ENCODE results near the gene HERC4. TPM values are rescaled to one million over a fixed set of nuclear protein-coding genes. Genes with fewer than 3 reads are reported as not detected.
"Not testable (repeated sequence)": the region's sequence is repeated elsewhere in the genome, so short reads cannot be mapped to it uniquely, and the experiment has no call there.

The HERC4 gene
- total RNA-seq, 2 donors from 2014 or later = 51.0 to 63.9 TPM

DNA sequence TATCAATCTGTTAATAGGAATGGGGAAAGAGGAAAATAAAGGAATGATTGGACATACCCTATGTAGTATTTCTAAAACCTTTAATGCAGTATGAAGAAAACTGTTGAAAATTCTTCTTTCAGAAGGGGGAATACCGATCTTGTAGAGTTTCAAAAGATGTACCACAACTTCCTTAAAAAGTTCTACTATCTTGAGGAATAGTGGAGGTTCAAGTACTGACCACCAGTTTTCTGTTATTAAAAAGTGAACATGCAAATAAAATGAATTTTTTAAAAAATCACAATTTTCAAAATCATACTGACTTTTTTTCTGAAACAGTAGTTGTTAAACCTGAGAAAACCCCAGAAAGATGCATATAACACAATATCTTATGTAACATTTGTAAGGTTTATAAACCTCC lies 86.5 kb downstream of the HERC4 start:
- DNase-seq (no peak), ATAC-seq (no peak)
- intact Hi-C loops (cut with DNase I, micrococcal nuclease) = no loop called here

GRCh38 chr10:67982603-67983002 lies 92.5 kb downstream of the HERC4 start:
- DNase-seq; ATAC-seq; intact Hi-C loops (cut with DNase I, micrococcal nuclease): not testable (repeated sequence)

DNA sequence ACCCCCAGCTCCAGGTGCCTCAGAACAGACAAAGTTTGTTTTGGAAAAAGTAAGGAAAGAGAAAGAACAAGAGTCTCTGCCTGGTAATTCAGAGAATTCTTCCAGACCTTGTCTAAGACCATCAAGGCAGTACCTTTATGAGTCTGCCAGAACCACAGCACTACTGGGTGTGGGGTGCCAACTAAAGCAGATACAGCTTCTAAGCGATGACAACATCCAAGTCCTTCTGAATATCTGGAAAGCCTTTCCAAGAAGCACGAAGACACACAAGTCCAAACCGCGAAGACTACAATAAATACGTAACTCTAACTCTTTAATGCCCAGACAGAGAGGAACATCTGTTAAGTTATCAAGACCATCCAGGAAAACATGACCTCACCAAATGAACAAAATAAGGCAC lies 96.3 kb downstream of the HERC4 start:
- no peak for DNase-seq
- intact Hi-C loops (cut with DNase I, micrococcal nuclease) = no loop called here
- no peak for ATAC-seq

- no peak for ATAC-seq
- no peak for DNase-seq
- intact Hi-C loops (cut with DNase I, micrococcal nuclease) = no loop called here
These were observed 97.8 kb downstream of the HERC4 start for GRCh38 chr10:67977251-67977650.

DNA sequence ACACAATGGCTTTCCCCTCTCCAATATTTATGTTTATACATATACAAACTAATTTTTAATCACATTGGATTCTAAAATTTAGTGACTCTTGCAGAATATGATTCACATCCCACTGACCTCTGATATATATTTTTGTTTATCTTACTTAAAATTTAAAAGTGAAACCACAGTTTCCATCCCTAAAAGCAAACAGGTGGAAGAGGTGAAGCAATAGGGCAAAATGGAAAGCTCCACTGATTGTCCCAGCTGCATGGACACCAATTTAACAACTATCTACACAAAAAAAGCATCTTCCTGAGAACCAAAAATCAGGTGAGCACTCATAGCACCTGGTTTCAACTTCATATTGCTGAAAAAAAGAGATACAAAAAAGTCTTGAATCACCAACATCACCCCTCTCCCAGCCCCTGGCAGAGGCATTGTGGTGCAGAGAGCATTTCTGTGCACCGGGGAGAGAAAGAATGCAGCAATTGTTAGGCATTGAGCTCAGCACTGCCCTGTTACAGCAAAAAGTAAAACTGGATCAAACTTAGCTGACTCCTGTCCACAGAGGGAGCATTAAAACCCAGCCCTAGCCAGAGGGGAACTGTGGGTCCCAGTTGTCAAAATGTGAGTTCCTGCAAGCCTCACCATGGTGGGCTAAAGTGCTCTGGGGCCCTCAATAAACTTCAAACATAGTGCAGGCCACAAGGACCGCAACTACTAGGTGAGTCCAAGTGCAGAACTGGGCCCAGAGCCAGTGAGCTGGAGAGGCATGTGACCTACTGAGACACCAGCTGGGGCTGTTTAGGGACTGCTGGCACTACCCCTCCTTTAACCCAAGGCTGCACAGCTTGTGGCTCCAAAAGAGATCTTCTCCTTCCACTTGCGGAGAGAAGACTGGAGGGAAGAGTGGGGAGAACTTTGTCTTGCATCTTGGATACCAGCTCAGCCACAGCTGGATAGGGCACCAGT lies 98.5 kb downstream of the HERC4 start:
- peak; percentile 26 for ATAC-seq
- intact Hi-C loops (cut with DNase I, micrococcal nuclease) = no loop called here

GRCh38 chr10:67975871-67976270 lies 99.2 kb downstream of the HERC4 start:
- intact Hi-C loops (cut with DNase I, micrococcal nuclease) = no loop called here
- ATAC-seq (no peak), DNase-seq (no peak)

More for the DNA sequence above, 98.5 kb downstream of the HERC4 start:
- DNase-seq = no peak

- DNase-seq = no peak
- no peak for ATAC-seq
- intact Hi-C loops (cut with DNase I, micrococcal nuclease) = no loop called here
These were observed 103.8 kb downstream of the HERC4 start for GRCh38 chr10:67971311-67971710.

GRCh38 chr10:67969875-67970274 lies 105.2 kb downstream of the HERC4 start:
- DNase-seq = no peak
- no peak for ATAC-seq
- intact Hi-C loops (cut with DNase I, micrococcal nuclease) = no loop called here

DNA sequence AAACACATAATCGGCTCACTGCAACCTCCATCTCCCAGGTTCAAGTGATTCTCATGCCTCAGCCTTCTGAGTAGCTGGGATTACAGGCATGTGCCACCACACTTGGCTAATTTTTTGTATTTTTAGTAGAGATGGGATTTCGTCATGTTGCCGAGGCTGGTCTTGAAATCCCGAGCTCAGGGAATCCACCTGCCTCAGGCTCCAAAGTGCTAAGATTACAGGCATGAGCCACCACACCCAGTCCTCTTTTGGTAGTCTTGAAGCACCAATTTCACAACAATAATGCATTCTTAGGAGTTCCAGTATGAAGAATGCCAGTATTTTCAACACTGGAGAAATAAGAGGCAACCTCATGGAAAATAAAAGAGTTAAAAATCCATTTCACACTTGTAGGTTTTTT lies 109.0 kb downstream of the HERC4 start:
- intact Hi-C loops (cut with DNase I, micrococcal nuclease); ATAC-seq; DNase-seq: not testable (repeated sequence)

DNA sequence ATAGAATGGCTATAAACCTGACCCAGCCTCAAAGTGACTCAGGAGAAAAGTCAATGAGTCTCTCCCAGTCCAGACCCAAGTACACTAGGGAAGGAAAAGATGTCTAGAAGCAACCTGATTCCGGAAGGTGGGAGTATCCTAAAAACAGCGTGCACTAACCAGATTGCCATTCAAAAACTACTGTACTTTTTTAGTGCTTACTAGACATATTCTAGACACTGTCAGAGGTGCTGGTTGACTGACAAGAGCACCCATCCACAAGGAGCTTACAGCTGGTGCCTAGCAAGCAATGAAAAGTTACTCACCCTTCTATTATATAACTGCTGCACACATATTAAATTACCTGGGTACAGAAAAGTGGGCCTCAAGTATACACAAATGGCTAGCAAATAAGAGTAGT lies 109.6 kb downstream of the HERC4 start:
- intact Hi-C loops (cut with DNase I, micrococcal nuclease) = no loop called here
- no peak for DNase-seq

DNA sequence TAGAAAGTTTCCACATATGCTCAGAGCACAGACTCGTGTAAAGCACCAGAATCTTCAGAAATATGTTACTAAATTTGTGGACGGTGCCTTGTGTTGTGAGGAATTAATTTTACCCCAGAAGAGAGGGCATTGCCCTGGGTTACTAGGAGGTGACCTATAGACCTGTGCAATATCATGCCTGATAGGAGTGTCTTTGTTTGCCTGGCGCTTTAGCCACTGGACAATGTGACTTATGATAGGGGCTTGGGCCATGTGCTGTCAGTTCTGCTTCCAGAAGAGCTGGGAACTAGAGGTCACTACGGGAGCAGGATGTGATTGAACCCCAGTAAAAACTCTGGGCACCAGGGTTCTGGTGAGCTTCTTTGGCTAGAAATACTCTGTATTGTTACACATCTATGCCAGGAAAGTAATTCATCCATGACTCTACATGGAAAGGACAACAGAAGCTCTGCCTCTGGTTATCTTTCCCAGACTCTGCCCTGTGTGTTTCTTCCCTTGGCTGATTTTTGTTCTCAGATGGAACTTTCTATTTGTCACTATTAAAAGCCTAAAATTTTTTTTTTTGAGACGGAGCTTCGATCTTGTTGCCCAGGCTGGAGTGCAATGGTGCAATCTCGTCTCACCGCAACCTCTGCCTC lies 115.1 kb downstream of the HERC4 start:
- peak; percentile 24 for ATAC-seq
- no peak for DNase-seq
- intact Hi-C loops (cut with DNase I, micrococcal nuclease) = no loop called here

More for the DNA sequence above, 109.6 kb downstream of the HERC4 start:
- no peak for ATAC-seq

GRCh38 chr10:67955614-67956013 lies 119.5 kb downstream of the HERC4 start:
- intact Hi-C loops (cut with DNase I, micrococcal nuclease) = no loop called here
- DNase-seq = no peak
- ATAC-seq = no peak

DNA sequence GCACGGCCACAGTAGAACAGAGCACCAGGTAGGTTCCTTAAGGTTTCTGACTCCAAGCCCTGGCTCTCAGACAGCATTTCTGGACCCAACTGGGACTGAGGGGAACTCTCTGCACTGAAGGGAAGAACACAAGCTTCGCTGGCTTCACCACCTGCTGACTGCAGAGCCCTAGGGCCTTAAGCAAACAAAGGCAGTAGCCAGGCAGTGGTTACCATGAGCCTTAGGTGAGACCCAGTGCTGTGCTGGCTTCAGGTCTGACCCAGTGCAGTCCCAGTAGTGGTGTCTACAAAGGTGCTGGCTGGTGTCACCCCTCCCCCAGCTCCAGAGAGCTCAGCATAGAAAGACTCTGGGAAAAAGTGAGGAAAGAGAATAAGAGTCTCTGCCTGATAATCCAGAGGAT lies 131.2 kb downstream of the HERC4 start:
- intact Hi-C loops (cut with DNase I, micrococcal nuclease) = no loop called here
- DNase-seq (no peak), ATAC-seq (no peak)

- no peak for DNase-seq
- intact Hi-C loops (cut with DNase I, micrococcal nuclease) = no loop called here
- no peak for ATAC-seq
These were observed 138.7 kb downstream of the HERC4 start for GRCh38 chr10:67936416-67936815.

DNA sequence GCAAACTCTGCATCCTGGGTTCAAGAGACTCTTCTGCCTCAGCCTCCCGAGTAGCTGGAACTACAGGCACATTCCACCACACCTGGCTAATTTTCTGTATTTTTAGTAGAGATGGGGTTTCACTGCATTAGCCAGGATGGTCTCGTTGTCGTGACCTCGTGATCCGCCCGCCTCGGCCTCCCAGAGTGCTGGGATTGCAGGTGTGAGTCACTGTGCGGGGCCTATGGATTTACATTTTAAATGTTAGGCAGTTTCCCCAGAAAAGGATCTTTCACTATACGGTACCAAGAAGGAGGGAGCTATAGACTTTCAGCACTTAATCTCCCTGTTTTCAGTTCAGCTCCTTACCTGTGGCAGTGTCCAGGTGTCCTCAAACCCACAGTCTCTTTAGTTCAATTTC lies 139.9 kb downstream of the HERC4 start:
- ATAC-seq = no peak

GRCh38 chr10:67934336-67934735 lies 140.7 kb downstream of the HERC4 start:
- ATAC-seq (no peak), DNase-seq (no peak)
- intact Hi-C loops (cut with DNase I, micrococcal nuclease) = no loop called here

More for the DNA sequence above, 139.9 kb downstream of the HERC4 start:
- intact Hi-C loops (cut with DNase I, micrococcal nuclease) = no loop called here
- DNase-seq = no peak

GRCh38 chr10:67933199-67933598 lies 141.9 kb downstream of the HERC4 start:
- no peak for DNase-seq
- intact Hi-C loops (cut with DNase I, micrococcal nuclease) = no loop called here
- ATAC-seq = no peak

DNA sequence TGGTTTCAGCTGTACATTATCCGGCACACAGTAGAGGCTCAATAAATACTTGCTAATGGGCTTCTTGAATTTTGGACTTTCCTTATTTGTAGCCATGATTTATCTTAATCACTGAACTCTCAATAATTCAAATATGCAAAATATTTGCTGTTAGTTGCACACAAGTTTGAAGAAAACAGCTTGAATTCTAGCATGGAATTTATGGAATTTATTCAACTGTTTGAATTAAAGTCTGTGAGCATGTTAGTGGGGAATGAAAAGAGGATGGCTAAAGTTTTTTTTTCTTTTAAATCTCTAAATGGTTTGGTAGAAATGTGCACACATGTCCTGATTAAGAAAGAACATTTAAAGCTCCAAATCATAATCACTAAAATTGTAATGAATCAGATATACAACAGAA lies 148.1 kb downstream of the HERC4 start:
- intact Hi-C loops (cut with DNase I, micrococcal nuclease) = no loop called here
- ATAC-seq (no peak), DNase-seq (no peak)

DNA sequence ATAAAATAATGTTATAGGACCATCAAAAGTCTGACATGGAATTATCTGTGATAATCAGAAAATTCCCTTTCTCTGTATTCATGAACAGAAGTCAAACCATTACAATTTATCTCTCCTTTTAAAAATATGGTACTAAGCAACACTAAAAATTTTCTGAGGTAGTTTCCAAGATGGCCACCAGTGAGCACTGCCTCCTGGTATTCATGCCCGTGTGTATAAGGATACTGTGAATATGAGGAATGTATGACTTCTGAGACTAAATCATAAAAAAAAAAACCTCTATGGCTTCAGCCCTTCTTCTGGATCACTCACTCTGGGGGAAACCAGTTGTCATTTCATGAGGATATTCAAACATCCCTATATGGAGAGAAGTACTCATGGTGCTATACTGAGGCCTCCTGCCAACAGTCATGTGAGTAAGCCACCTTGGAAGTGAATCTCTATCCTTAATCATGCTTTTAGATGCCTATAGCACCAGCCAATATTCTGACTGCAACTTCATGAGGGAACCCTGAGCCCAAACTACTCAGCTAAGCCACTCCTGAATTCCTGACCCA lies 149.6 kb downstream of the HERC4 start:
- intact Hi-C loops (cut with DNase I, micrococcal nuclease) = no loop called here
- ATAC-seq (no peak), DNase-seq (no peak)

- intact Hi-C loops (cut with DNase I, micrococcal nuclease) = no loop called here
- no peak for ATAC-seq
- DNase-seq = no peak
These were observed 150.9 kb downstream of the HERC4 start for GRCh38 chr10:67924136-67924535.
